Esophagus squamous epithelium (tissue), 5 donors: ENCODE measurements around the gene NMNAT3. TPM values are rescaled to one million over a fixed set of nuclear protein-coding genes. Genes with fewer than 3 reads are reported as not detected.

Source experiments
- DNase-seq: peaks from one replicate; lab custom pipeline; 2025; lab: John Stamatoyannopoulos, UW
- H3K27ac ChIP-seq, 4 donors: fragments of 200-600 bp; sonication (generic); one replicate each; pipeline ENCODE4 v1.5.1; 2016 to 2019; ENCODE audit warnings: mild to moderate bottlenecking in 1 of 4
- H3K27me3 ChIP-seq, 4 donors: fragments of 200-600 bp; sonication (generic); 1 replicate in 3 of 4; 2 replicates in 1 of 4; pipeline versions ENCODE4 v1.5.1 to v1.6.0; 2017 to 2021; ENCODE audit warnings: antibody characterized with exemption in 1 of 4
- H3K36me3 ChIP-seq, 3 donors: fragments of 200-600 bp; sonication (generic); one replicate each; pipeline ENCODE4 v1.5.1; 2016 to 2019
- H3K4me1 ChIP-seq, 3 donors: fragments of 200-600 bp; sonication (generic); one replicate each; pipeline ENCODE4 v1.5.1; 2017 to 2019
- H3K4me3 ChIP-seq, 4 donors: fragments of 200-600 bp; sonication (generic); 1 replicate in 3 of 4; 2 replicates in 1 of 4; pipeline ENCODE4 v1.5.1; 2016 to 2019; ENCODE audit warnings: mild to moderate bottlenecking in 2 of 4, moderate library complexity in 1 of 4
- H3K9me3 ChIP-seq, 3 donors: fragments of 200-600 bp; sonication (generic); one replicate each; pipeline ENCODE4 v1.5.1; 2016 to 2019
- POLR2A ChIP-seq, 4 donors: fragments of 450-650 bp; IDR thresholded peaks; one replicate each; pipeline ENCODE4 v1.6.1; 2017; ENCODE audit warnings: antibody characterized with exemption in 4 of 4, mild to moderate bottlenecking in 4 of 4, moderate library complexity in 3 of 4
- WGBS, 2 donors: methylation state at CpG; one replicate each; pipeline ENCODE4 v1.1.5; 2018; 5-methylcytosine and 5-hydroxymethylcytosine counted together
- intact Hi-C: fragments of 100-400 bp; cut with DNase I; formaldehyde crosslinking; loops from one replicate; pipeline ENCODE4 v1.15.0; 2022
- total RNA-seq, 4 donors: library from RNA; depleted of rRNA; stranded (reverse); fragments of >200 nt; gene quantifications; one replicate each; pipeline ENCODE4 v1.1.0, GENCODE V29; 2016
- TF ChIP-seq, protein P1 (sequence below), 6 experiments: fragments of 450-650 bp in 4 of 6; fragments of 200-600 bp in 2 of 6; sonication (generic) in 2 of 6; IDR thresholded peaks; one replicate each; pipeline ENCODE4 v1.5.1; 2016 to 2019; ENCODE audit warnings: antibody characterized with exemption in 6 of 6, mild to moderate bottlenecking in 4 of 6, moderate library complexity in 4 of 6
- donor health status: DM: yes; HTN: yes; CAD: no.

NMNAT3 gene
- total RNA-seq, 4 donors from 2014 or later: 7.6 to 11.6 (median 9.4) TPM

GRCh38 chr3:139572847-139573672 is 104.7 kb downstream of the NMNAT3 start:
- DNase-seq: no peak
- intact Hi-C loops: no loop called here

GRCh38 chr3:139571711-139572110 is 106.1 kb downstream of the NMNAT3 start:
- TF ChIP-seq POLR2A (IDR thresholded peaks at IDR 0.05): no peak
- TF ChIP-seq, protein P1, sequence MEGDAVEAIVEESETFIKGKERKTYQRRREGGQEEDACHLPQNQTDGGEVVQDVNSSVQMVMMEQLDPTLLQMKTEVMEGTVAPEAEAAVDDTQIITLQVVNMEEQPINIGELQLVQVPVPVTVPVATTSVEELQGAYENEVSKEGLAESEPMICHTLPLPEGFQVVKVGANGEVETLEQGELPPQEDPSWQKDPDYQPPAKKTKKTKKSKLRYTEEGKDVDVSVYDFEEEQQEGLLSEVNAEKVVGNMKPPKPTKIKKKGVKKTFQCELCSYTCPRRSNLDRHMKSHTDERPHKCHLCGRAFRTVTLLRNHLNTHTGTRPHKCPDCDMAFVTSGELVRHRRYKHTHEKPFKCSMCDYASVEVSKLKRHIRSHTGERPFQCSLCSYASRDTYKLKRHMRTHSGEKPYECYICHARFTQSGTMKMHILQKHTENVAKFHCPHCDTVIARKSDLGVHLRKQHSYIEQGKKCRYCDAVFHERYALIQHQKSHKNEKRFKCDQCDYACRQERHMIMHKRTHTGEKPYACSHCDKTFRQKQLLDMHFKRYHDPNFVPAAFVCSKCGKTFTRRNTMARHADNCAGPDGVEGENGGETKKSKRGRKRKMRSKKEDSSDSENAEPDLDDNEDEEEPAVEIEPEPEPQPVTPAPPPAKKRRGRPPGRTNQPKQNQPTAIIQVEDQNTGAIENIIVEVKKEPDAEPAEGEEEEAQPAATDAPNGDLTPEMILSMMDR (IDR thresholded peaks at IDR 0.05): no peak
- H3K4me1 ChIP-seq: peaks cover 0 to 22% (median 0%) of the 10 kb centered on the region in 3 donors
- no peaks in the 10 kb centered on the region for H3K9me3 ChIP-seq
- H3K4me3 ChIP-seq: no peak overlapping the region
- no peaks in the 10 kb centered on the region for H3K36me3 ChIP-seq
- WGBS, 2 donors: 100% methylated on average over 1 of the region's 1 CpG
- intact Hi-C loops: no loop called here
- no peak for DNase-seq
- no peaks in the 10 kb centered on the region for H3K27me3 ChIP-seq
- no peak overlapping the region for H3K27ac ChIP-seq

More at GRCh38 chr3:139572847-139573672, 104.7 kb downstream of the NMNAT3 start:
- Histone ChIP-seq H3K27ac (no peak overlapping the region), H3K9me3 (no peaks in the 10 kb centered on the region), H3K4me3 (no peak overlapping the region), H3K36me3 (no peaks in the 10 kb centered on the region), H3K27me3 (no peaks in the 10 kb centered on the region), H3K4me1 (peaks cover 0 to 22% (median 0%) of the 10 kb centered on the region in 3 donors)
- no peak for TF ChIP-seq POLR2A (IDR thresholded peaks at IDR 0.05)
- TF ChIP-seq, protein P1 (IDR thresholded peaks at IDR 0.05): no peak
- 59 to 74% methylated on average over 6 of the region's 6 CpGs for WGBS, 2 donors

DNA sequence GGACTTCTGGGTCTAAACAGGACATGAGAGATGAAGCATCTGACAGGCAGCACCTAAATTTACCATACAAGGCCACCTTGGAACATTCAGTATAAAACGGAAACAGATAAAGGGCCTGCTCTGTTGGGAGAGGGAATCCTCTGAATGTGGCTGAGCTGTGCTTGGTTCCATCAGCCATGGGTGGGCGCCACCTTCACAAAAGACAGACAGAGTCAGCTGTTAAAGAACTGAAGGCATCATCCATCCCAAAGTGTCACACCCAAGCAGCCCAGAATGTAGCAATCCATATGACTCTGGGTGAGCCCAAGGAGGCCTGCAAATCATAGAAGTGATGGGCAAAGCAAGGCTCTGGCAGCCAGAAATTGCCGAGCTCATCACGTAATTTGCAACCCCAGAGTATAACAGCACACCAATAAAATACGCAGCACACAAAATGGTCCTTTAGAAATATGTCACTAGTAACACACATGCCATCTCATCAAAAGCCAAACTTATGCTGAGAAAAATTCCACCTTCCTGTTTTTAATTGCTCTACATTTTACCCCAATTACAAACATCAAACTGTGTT is 113.4 kb downstream of the NMNAT3 start:
- no peak overlapping the region for H3K27ac ChIP-seq
- no peaks in the 10 kb centered on the region for H3K27me3 ChIP-seq
- no peak for DNase-seq
- peaks cover 0 to 13% (median 7%) of the 10 kb centered on the region in 3 donors for H3K4me1 ChIP-seq
- H3K9me3 ChIP-seq: no peaks in the 10 kb centered on the region
- intact Hi-C loops: loop anchor here (5.0 kb wide), 1 partner anchor 137 kb away; no protein-coding TSS in a partner anchor
- WGBS, 2 donors: 84 to 87% methylated on average over 5 of the region's 5 CpGs
- no peak overlapping the region for H3K4me3 ChIP-seq
- TF ChIP-seq, protein P1 (IDR thresholded peaks at IDR 0.05): peak in 2 of 6 experiments; percentile 12 to 46
- TF ChIP-seq POLR2A (IDR thresholded peaks at IDR 0.05): no peak
- H3K36me3 ChIP-seq: no peaks in the 10 kb centered on the region

DNA sequence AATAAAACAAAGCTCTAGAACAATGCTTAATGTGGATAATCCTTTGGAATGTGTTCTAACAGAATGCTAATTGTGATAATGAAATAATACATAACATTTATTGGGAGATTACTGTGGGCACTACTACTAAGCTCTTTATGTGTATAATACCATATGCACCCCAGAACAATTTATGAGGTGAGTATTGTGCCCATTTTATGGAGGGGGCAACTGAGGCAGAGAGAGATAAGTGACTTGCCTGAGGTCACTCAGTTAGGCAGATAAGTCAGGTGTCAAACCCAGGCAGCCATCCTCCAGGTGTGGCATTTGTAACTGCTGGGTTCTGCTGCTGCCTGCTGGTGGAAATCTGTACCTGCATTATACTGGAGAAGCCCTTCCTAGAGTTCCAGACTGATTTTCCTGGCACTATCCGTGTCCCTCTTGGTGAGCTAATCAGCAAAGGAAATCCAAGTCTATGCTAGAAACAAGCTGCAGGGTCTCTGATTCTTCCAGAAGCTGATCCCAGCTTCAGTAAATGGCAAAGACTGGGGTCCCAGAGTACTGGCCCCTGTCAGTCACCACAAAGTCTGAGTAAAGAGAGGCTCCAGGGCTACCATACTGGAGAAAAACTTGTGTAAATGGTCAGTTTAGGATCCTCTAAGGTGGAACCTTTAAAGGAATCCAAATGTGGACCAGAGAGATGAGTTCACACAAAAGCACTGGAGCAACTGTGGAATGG is 115.7 kb downstream of the NMNAT3 start:
- no peak for DNase-seq
- no CpG with 5 or more reads among the region's 1 CpG for WGBS, 2 donors
- Histone ChIP-seq H3K27me3 (no peaks in the 10 kb centered on the region), H3K9me3 (no peaks in the 10 kb centered on the region), H3K36me3 (no peaks in the 10 kb centered on the region), H3K27ac (no peak overlapping the region), H3K4me3 (no peak overlapping the region), H3K4me1 (peaks cover 3 to 28% (median 15%) of the 10 kb centered on the region in 3 donors)
- TF ChIP-seq, protein P1 (IDR thresholded peaks at IDR 0.05): peak in 5 of 6 experiments; percentile 51 to 90 (median 72)
- no peak for TF ChIP-seq POLR2A (IDR thresholded peaks at IDR 0.05)
- intact Hi-C loops: loop anchor here (5.0 kb wide), 1 partner anchor 135 kb away; no protein-coding TSS in a partner anchor
